A549 (cell line): ENCODE results near the gene EFCAB14. TPM values are rescaled to one million over a fixed set of nuclear protein-coding genes. Genes with fewer than 3 reads are reported as not detected.

Source experiments
- ATAC-seq, 2 experiments: fragments of 200-7000 bp in 1 of 2; fragments of >200 bp in 1 of 2; cut with Nextera tagmentation in 1 of 2; cut with Tn5 transposase in 1 of 2; 3 replicates each; pipeline versions ENCODE4 v1.8.0 to v1.9.1; 2018 to 2020; ENCODE audit warnings: mild to moderate bottlenecking in 1 of 2, moderate library complexity in 1 of 2
- CTCF ChIA-PET: fragments of 300-600 bp; sonication (Branson Sonifier 250); formaldehyde crosslinking; extraction: SDS; loops from one replicate; lab custom pipeline; 2021; ENCODE audit warnings: antibody characterized with exemption, inconsistent platforms; lab: Yijun Ruan, JAX
- POLR2A ChIA-PET: fragments of 350-600 bp; formaldehyde crosslinking; extraction: SDS; loops from one replicate; lab custom pipeline; 2021; ENCODE audit warnings: antibody characterized with exemption, inconsistent platforms; lab: Yijun Ruan, JAX
- DNase-seq, 2 experiments: peaks; one replicate each; pipeline versions ENCODE4 v3.0.0 to v3.0.0-alpha.2; 2011 to 2016; ENCODE audit warnings: low read depth in 1 of 2, low spot score in 1 of 2
- FAIRE-seq: peaks from 2 replicates; lab custom pipeline; 2011; peaks lifted over from hg19 to GRCh38; lab: Jason Lieb, UNC
- H3K27ac ChIP-seq, 2 experiments: fragments of >200 bp; sonication (Bioruptor Twin); formaldehyde crosslinking; 3 replicates each; pipeline ENCODE4 v1.5.1; 2016 to 2017
- H3K4me1 ChIP-seq: fragments of >200 bp; sonication (Bioruptor Twin); formaldehyde crosslinking; 3 replicates; pipeline ENCODE4 v1.6.1; 2016
- H3K4me2 ChIP-seq: fragments of >200 bp; sonication (Bioruptor Twin); formaldehyde crosslinking; 3 replicates; pipeline ENCODE4 v1.6.1; 2016
- H3K4me3 ChIP-seq: fragments of >200 bp; sonication (Bioruptor Twin); formaldehyde crosslinking; 3 replicates; pipeline ENCODE4 v1.5.1; 2016
- H3K9me3 ChIP-seq: fragments of >200 bp; sonication (Bioruptor Twin); formaldehyde crosslinking; 3 replicates; pipeline ENCODE4 v1.6.1; 2016
- BCL3 ChIP-seq: fragments of >200 bp; sonication (Bioruptor Twin); formaldehyde crosslinking; IDR thresholded peaks from 3 replicates; pipeline ENCODE4 v1.6.1; 2016
- BHLHE40 ChIP-seq: IDR thresholded peaks from 2 replicates; pipeline ENCODE4 v1.6.1; 2012; ENCODE audit warnings: low read depth, low read length, inconsistent platforms
- CHD2 ChIP-seq: fragments of 150-350 bp; IDR thresholded peaks from 2 replicates; pipeline ENCODE4 v1.6.1; 2014; ENCODE audit warnings: low read length; ENCODE audit not compliant: partially characterized antibody
- CHD4 ChIP-seq: fragments of 200-600 bp; sonication (generic); IDR thresholded peaks from 2 replicates; pipeline ENCODE4 v1.6.1; 2016; ENCODE audit warnings: antibody characterized with exemption, mild to moderate bottlenecking, borderline replicate concordance
- EHF ChIP-seq: fragments of 250-450 bp; sonication (Bioruptor Pico); IDR thresholded peaks from 2 replicates; pipeline ENCODE4 v1.5.0; 2020; ENCODE audit warnings: mild to moderate bottlenecking
- ELK1 ChIP-seq: fragments of 150-350 bp; IDR thresholded peaks from 2 replicates; pipeline ENCODE4 v1.6.1; 2014; ENCODE audit warnings: low read depth, mild to moderate bottlenecking, low read length
- EP300 ChIP-seq, 2 experiments: fragments of >200 bp; sonication (Bioruptor Twin); formaldehyde crosslinking; IDR thresholded peaks; 2 replicates in 1 of 2; 3 replicates in 1 of 2; pipeline ENCODE4 v1.6.1; 2016 to 2017
- FOSB ChIP-seq: fragments of 250-450 bp; sonication (Bioruptor Pico); IDR thresholded peaks from 2 replicates; pipeline ENCODE4 v1.5.0; 2020; ENCODE audit warnings: mild to moderate bottlenecking, moderate library complexity
- FOXS1 ChIP-seq: fragments of 250-450 bp; sonication (Bioruptor Pico); IDR thresholded peaks from 2 replicates; pipeline ENCODE4 v1.5.0; 2020; ENCODE audit warnings: mild to moderate bottlenecking, moderate library complexity
- HDAC2 ChIP-seq: fragments of 200-600 bp; sonication (generic); IDR thresholded peaks from 2 replicates; pipeline ENCODE4 v1.6.1; 2016
- HEYL ChIP-seq: fragments of 250-450 bp; sonication (Bioruptor Pico); IDR thresholded peaks from 2 replicates; pipeline ENCODE4 v1.8.0; 2021; ENCODE audit warnings: mild to moderate bottlenecking, moderate library complexity
- HOXB13 ChIP-seq: fragments of 250-450 bp; sonication (Bioruptor Pico); IDR thresholded peaks from 2 replicates; pipeline ENCODE4 v1.5.0; 2020; ENCODE audit warnings: low read depth, mild to moderate bottlenecking, moderate library complexity
- HOXB5 ChIP-seq: fragments of 250-450 bp; sonication (Bioruptor Pico); IDR thresholded peaks from 2 replicates; pipeline ENCODE4 v1.5.0; 2020; ENCODE audit warnings: mild to moderate bottlenecking, moderate library complexity
- JUN ChIP-seq, 2 experiments: fragments of >200 bp; sonication (Bioruptor Twin); formaldehyde crosslinking; IDR thresholded peaks; 2 replicates in 1 of 2; 3 replicates in 1 of 2; pipeline ENCODE4 v1.6.1; 2016 to 2017
- JUNB ChIP-seq: fragments of >200 bp; sonication (Bioruptor Twin); formaldehyde crosslinking; IDR thresholded peaks from 2 replicates; pipeline ENCODE4 v1.6.1; 2016
- KDM1A ChIP-seq: fragments of 200-600 bp; sonication (generic); IDR thresholded peaks from 2 replicates; pipeline ENCODE4 v1.6.1; 2016; ENCODE audit warnings: low read depth, mild to moderate bottlenecking
- KDM5A ChIP-seq: fragments of 200-600 bp; sonication (generic); IDR thresholded peaks from 2 replicates; pipeline ENCODE4 v1.6.1; 2016; ENCODE audit warnings: antibody characterized with exemption, mild to moderate bottlenecking
- MAFK ChIP-seq: fragments of 450-650 bp; IDR thresholded peaks from 2 replicates; pipeline ENCODE4 v1.6.1; 2014; ENCODE audit not compliant: partially characterized antibody
- MAX ChIP-seq: IDR thresholded peaks from 2 replicates; pipeline ENCODE4 v1.6.1; 2012
- MAZ ChIP-seq: fragments of 150-350 bp; IDR thresholded peaks from 2 replicates; pipeline ENCODE4 v1.6.1; 2014; ENCODE audit warnings: antibody characterized with exemption, low read depth, low read length, borderline replicate concordance
- MYC ChIP-seq: IDR thresholded peaks from 2 replicates; pipeline ENCODE4 v1.6.1; 2012; ENCODE audit warnings: mild to moderate bottlenecking, inconsistent platforms, low read length, improper control_type of control experiment, borderline replicate concordance
- NFE2L2 ChIP-seq: fragments of 150-350 bp; conservative IDR thresholded peaks from 2 replicates; pipeline ENCODE4 v1.6.1; 2014; ENCODE audit warnings: low read length
- RAD21 ChIP-seq, 2 experiments: fragments of >200 bp in 1 of 2; sonication (Bioruptor Twin) in 1 of 2; formaldehyde crosslinking in 1 of 2; IDR thresholded peaks in 1 of 2; conservative IDR thresholded peaks in 1 of 2; 2 replicates in 1 of 2; 3 replicates in 1 of 2; pipeline ENCODE4 v1.6.1; 2012 to 2018; ENCODE audit warnings: inconsistent platforms in 1 of 2
- REST ChIP-seq: fragments of 200-600 bp; sonication (generic); IDR thresholded peaks from 2 replicates; pipeline ENCODE4 v1.6.1; 2016; ENCODE audit warnings: antibody characterized with exemption, mild to moderate bottlenecking, moderate library complexity
- RFX5 ChIP-seq: fragments of 450-650 bp; IDR thresholded peaks from 2 replicates; pipeline ENCODE4 v1.7.1; 2014; ENCODE audit warnings: antibody characterized with exemption, mild to moderate bottlenecking, moderate library complexity
- RNF2 ChIP-seq: fragments of 200-600 bp; sonication (generic); IDR thresholded peaks from 2 replicates; pipeline ENCODE4 v1.6.1; 2016; ENCODE audit warnings: low read depth, mild to moderate bottlenecking, antibody characterized with exemption, moderate library complexity, borderline replicate concordance
- SMC3 ChIP-seq: fragments of >200 bp; sonication (Bioruptor Twin); formaldehyde crosslinking; IDR thresholded peaks from 3 replicates; pipeline ENCODE4 v1.6.1; 2018; ENCODE audit warnings: inconsistent platforms
- SREBF2 ChIP-seq: fragments of 450-650 bp; IDR thresholded peaks from 2 replicates; pipeline ENCODE4 v1.6.1; 2014; ENCODE audit warnings: mild to moderate bottlenecking, moderate library complexity
- ZNF302 ChIP-seq: fragments of 250-450 bp; sonication (Bioruptor Pico); IDR thresholded peaks from 2 replicates; pipeline ENCODE4 v1.9.0; 2021; ENCODE audit warnings: inconsistent platforms, mild to moderate bottlenecking, moderate library complexity
- WGBS: methylation state at CpG from one replicate; pipeline ENCODE4 v1.1.6; 2017; ENCODE audit errors: missing lambda C conversion rate; 5-methylcytosine and 5-hydroxymethylcytosine counted together
- polyA plus RNA-seq, 4 experiments: library from polyadenylated mRNA; depleted of rRNA in 3 of 4; stranded (reverse); fragments of >200 nt; fragmentation: RNase III in 1 of 4; extraction: RNeasy Plus Mini Kit Qiagen cat#74134 plus additional on column Dnase treatment in 1 of 4; gene quantifications; 2 replicates in 3 of 4; 3 replicates in 1 of 4; pipeline ENCODE4 v1.2.3, GENCODE V29; 2011 to 2017

Gene EFCAB14
- polyA plus RNA-seq, 2 of the 4 experiments (the other 2 are of a cell fraction) = 18.0 to 41.4 TPM

GRCh38 chr1:46723901-46724300 is 5.0 kb upstream of the EFCAB14 start:
- DNase-seq = no peak
- ATAC-seq = no peak
- TF ChIP-seq ZNF302 (CRISPR knock-in tag) = no peak
- no peak for TF ChIP-seq HEYL (CRISPR knock-in tag)
- no peak for TF ChIP-seq RFX5
- no peak for TF ChIP-seq SREBF2
- no peak for TF ChIP-seq HDAC2
- TF ChIP-seq HOXB5 (CRISPR knock-in tag) = no peak
- no peak for TF ChIP-seq EP300 (IDR thresholded peaks at IDR 0.05)
- TF ChIP-seq RNF2 = no peak
- TF ChIP-seq MAFK = no peak
- no peak for TF ChIP-seq JUNB
- no peak for TF ChIP-seq JUN (IDR thresholded peaks at IDR 0.05)
- no peak for TF ChIP-seq CHD2
- TF ChIP-seq MYC = no peak
- Histone ChIP-seq H3K4me2 (no peak overlapping the region), H3K4me1 (peaks cover 4% of the 10 kb centered on the region; the same call in 1 of the 3 replicates), H3K4me3 (no peak overlapping the region), H3K9me3 (no peaks in the 10 kb centered on the region; the same call in 2 of the 3 replicates), H3K27ac (no peak overlapping the region)
- no peak for FAIRE-seq
- ChIA-PET CTCF (interaction anchor here (1.0 to 4.9 kb wide), 8 partner anchors 9 to 184 kb away, joined by 3 to 35 read pairs (median 4); no protein-coding TSS in a partner anchor), POLR2A (interaction anchor here (1.0 kb wide), 1 partner anchor 56 kb away, joined by 3 read pairs; no protein-coding TSS in a partner anchor)
- 81% methylated on average over 3 of the region's 4 CpGs for WGBS

- CTCF ChIA-PET = no interaction called here
- TF ChIP-seq SREBF2 (no peak), BCL3 (no peak), SMC3 (no peak), MYC (no peak), RAD21 (conservative IDR thresholded peaks at IDR 0.05 in 1 of 2, IDR thresholded peaks at IDR 0.05 in 1 of 2) (no peak), HOXB13 (CRISPR knock-in tag) (no peak)
- 17% methylated on average over 3 of the region's 3 CpGs for WGBS
- POLR2A ChIA-PET = no interaction called here
- Histone ChIP-seq H3K4me3 (no peak overlapping the region), H3K27ac (no peak overlapping the region), H3K4me1 (peaks cover 18% of the 10 kb centered on the region; the same call in 2 of the 3 replicates), H3K9me3 (no peaks in the 10 kb centered on the region; the same call in 2 of the 3 replicates), H3K4me2 (no peak overlapping the region)
- ATAC-seq (no peak), FAIRE-seq (no peak), DNase-seq (no peak)
Measured at GRCh38 chr1:46721686-46722205, 2.8 kb upstream of the EFCAB14 start.

- ChIA-PET POLR2A (no interaction called here), CTCF (no interaction called here)
- no peak overlapping the region for H3K4me2 ChIP-seq
- WGBS = 85% methylated on average over 1 of the region's 1 CpG
- H3K27ac ChIP-seq = no peak overlapping the region
- ATAC-seq (no peak), DNase-seq (no peak), FAIRE-seq (no peak)
- H3K9me3 ChIP-seq = no peaks in the 10 kb centered on the region; the same call in 2 of the 3 replicates
- H3K4me3 ChIP-seq = no peak overlapping the region
- peaks cover 21% of the 10 kb centered on the region; the same call in 2 of the 3 replicates for H3K4me1 ChIP-seq
- TF ChIP-seq KDM1A = no peak
- TF ChIP-seq SMC3 = no peak
- TF ChIP-seq REST = no peak
- TF ChIP-seq MAZ = no peak
- TF ChIP-seq FOXS1 (CRISPR knock-in tag) = no peak
- TF ChIP-seq HOXB13 (CRISPR knock-in tag) = no peak
- no peak for TF ChIP-seq MAX
- no peak for TF ChIP-seq HOXB5 (CRISPR knock-in tag)
- TF ChIP-seq BHLHE40 = no peak
- no peak for TF ChIP-seq KDM5A
- TF ChIP-seq HEYL (CRISPR knock-in tag) = no peak
- TF ChIP-seq CHD4 = no peak
- TF ChIP-seq NFE2L2 = no peak
- no peak for TF ChIP-seq ELK1
- TF ChIP-seq EHF (CRISPR knock-in tag) = no peak
- no peak for TF ChIP-seq FOSB
Measured at GRCh38 chr1:46721204-46721603, 2.3 kb upstream of the EFCAB14 start.
